DND-41 (cell line): Measurements from ENCODE around the gene ZNF484.

ENCODE experiments used
- EZH2 ChIP-seq: IDR thresholded peaks from 3 replicates; pipeline ENCODE4 v1.6.1; 2012; ENCODE audit warnings: borderline replicate concordance, low read depth, mild to moderate bottlenecking, moderate library complexity, low read length, inconsistent platforms; ENCODE audit not compliant: severe bottlenecking
- TF ChIP-seq, protein P1 (sequence below): IDR thresholded peaks from 2 replicates; pipeline ENCODE4 v1.5.1; 2012; ENCODE audit warnings: borderline replicate concordance, low read length, moderate library complexity, mild to moderate bottlenecking; ENCODE audit not compliant: poor library complexity, severe bottlenecking; ENCODE audit errors: extremely low read depth

DNA sequence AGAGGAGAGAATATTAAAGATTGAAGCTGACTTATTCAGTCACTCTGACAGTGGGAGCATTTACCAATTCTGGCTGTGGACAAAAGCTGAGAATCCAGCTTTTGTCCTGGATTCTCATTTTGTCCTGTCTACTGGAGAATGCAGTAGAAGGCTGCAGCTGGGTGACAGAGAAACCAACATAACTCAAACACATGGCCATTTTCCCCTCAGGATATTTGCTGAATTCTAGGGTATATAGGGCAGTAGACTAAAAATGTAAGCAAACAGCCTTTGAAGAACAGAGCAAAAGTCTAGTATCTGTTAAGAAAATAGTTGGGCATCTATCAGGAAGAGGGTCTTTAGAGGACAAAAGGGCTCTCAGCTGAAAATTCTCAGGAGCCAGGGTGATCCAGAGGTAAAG is 20.6 kb downstream of the ZNF484 start:
- TF ChIP-seq EZH2 = no peak
- TF ChIP-seq, protein P1, sequence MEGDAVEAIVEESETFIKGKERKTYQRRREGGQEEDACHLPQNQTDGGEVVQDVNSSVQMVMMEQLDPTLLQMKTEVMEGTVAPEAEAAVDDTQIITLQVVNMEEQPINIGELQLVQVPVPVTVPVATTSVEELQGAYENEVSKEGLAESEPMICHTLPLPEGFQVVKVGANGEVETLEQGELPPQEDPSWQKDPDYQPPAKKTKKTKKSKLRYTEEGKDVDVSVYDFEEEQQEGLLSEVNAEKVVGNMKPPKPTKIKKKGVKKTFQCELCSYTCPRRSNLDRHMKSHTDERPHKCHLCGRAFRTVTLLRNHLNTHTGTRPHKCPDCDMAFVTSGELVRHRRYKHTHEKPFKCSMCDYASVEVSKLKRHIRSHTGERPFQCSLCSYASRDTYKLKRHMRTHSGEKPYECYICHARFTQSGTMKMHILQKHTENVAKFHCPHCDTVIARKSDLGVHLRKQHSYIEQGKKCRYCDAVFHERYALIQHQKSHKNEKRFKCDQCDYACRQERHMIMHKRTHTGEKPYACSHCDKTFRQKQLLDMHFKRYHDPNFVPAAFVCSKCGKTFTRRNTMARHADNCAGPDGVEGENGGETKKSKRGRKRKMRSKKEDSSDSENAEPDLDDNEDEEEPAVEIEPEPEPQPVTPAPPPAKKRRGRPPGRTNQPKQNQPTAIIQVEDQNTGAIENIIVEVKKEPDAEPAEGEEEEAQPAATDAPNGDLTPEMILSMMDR = no peak
